Coronary artery (tissue), 2 donors: Measurements from ENCODE around the gene OR4X2.

Experiments
- DNase-seq: peaks from one replicate; pipeline ENCODE4 v3.0.0-alpha.2; 2017; ENCODE audit warnings: low spot score
- H3K27ac ChIP-seq, 2 donors: fragments of 200-600 bp; sonication (generic); one replicate each; pipeline ENCODE4 v1.5.1; 2016 to 2019
- H3K4me3 ChIP-seq: fragments of 200-600 bp; sonication (generic); 2 replicates; pipeline ENCODE4 v1.5.1; 2016; ENCODE audit warnings: mild to moderate bottlenecking, moderate library complexity
- CTCF ChIP-seq: fragments of 200-600 bp; sonication (generic); IDR thresholded peaks from one replicate; pipeline ENCODE4 v1.5.1; 2019; ENCODE audit warnings: antibody characterized with exemption

OR4X2 gene

GRCh38 chr11:48242501-48242900 lies 2.4 kb upstream of the OR4X2 start:
- H3K27ac ChIP-seq = no peak overlapping the region
- TF ChIP-seq CTCF = no peak
- DNase-seq = no peak

GRCh38 chr11:48248902-48249301 lies 4.0 kb downstream of the OR4X2 start:
- no peak overlapping the region for H3K4me3 ChIP-seq
- TF ChIP-seq CTCF = no peak
- no peak for DNase-seq
- no peak overlapping the region for H3K27ac ChIP-seq

More at GRCh38 chr11:48242501-48242900, 2.4 kb upstream of the OR4X2 start:
- H3K4me3 ChIP-seq = no peak overlapping the region

- no peak for TF ChIP-seq CTCF
- no peak overlapping the region for H3K4me3 ChIP-seq
- H3K27ac ChIP-seq = no peak overlapping the region
- DNase-seq = no peak
Observed at GRCh38 chr11:48261600-48261999, 16.7 kb downstream of the OR4X2 start.

- Histone ChIP-seq H3K4me3 (no peak within 1 kb of the TSS), H3K27ac (no peak within 1 kb of the TSS)
- no peak for TF ChIP-seq CTCF
- no peak for DNase-seq
Observed at GRCh38 chr11:48263423-48263911, 18.6 kb downstream of the OR4X2 start, which contains the start of gene OR4X1. Gene OR4X1, plus strand, starts transcription at chr11:48263861. Its CDS starts 0 bp downstream, at chr11:48263861.

GRCh38 chr11:48270621-48271020 lies 25.7 kb downstream of the OR4X2 start:
- H3K4me3 ChIP-seq = no peak overlapping the region
- TF ChIP-seq CTCF = no peak
- no peak overlapping the region for H3K27ac ChIP-seq
- DNase-seq = no peak

- Histone ChIP-seq H3K27ac (no peak overlapping the region), H3K4me3 (no peak overlapping the region)
- DNase-seq = no peak
- no peak for TF ChIP-seq CTCF
Observed at GRCh38 chr11:48272606-48273005, 27.7 kb downstream of the OR4X2 start.
